ENCODE results near the gene HTRA1. TPM values are rescaled to one million over a fixed set of nuclear protein-coding genes. Genes with fewer than 3 reads are reported as not detected.
A peak's percentile ranks its signal among the peaks of the same experiment; 100 is the strongest.

The HTRA1 gene
- total RNA-seq, 3 donors from 2014 or later, result 11.0 to 122 (median 28.9) TPM

DNA sequence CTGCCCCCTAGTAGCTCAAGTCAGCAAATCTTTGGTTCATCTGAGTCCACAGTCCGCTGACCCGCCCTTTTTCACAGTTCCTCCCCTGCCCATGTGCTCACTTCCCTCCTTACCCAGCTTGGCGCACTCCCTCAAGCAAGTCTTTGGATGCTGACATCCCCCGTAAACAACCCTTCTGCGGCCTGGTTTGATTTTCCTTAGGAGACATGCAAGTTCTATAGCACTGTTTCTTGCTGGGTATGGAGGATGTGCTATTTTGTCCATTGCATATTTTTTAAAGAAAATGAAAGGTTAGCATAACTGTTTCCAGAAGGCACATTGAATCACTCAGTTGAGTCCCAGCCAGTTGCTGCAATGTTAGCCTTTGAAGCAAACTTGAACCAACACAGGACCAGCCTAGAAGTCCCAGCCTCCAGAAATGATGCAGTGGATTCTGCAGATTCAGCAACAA is 38.2 kb downstream of the HTRA1 start:
- peak; percentile 62 for ATAC-seq
- H3K4me1 ChIP-seq (ENCODE audit: low read depth), result no peaks in the 10 kb centered on the region
- no peaks in the 10 kb centered on the region for H3K36me3 ChIP-seq (ENCODE audit: low read depth)
- H3K4me3 ChIP-seq, result no peak overlapping the region
- peak in 2 of 3 donors; percentile 34 to 41 for DNase-seq
- no peak for TF ChIP-seq CTCF (IDR thresholded peaks at IDR 0.05)
- intact Hi-C loops (cut with DNase I, micrococcal nuclease), result no loop called here
- H3K9me3 ChIP-seq, result no peaks in the 10 kb centered on the region

- DNase-seq, result no peak
- H3K36me3 ChIP-seq (ENCODE audit: low read depth), result no peaks in the 10 kb centered on the region
- TF ChIP-seq CTCF (IDR thresholded peaks at IDR 0.05), result no peak
- no peak for ATAC-seq
- intact Hi-C loops (cut with DNase I, micrococcal nuclease), result no loop called here
- H3K4me1 ChIP-seq (ENCODE audit: low read depth), result no peaks in the 10 kb centered on the region
- no peak overlapping the region for H3K4me3 ChIP-seq
- no peaks in the 10 kb centered on the region for H3K9me3 ChIP-seq
These were observed 38.8 kb downstream of the HTRA1 start for GRCh38 chr10:122500194-122500593.

- no peak for TF ChIP-seq CTCF (IDR thresholded peaks at IDR 0.05)
- no peak for DNase-seq
- Histone ChIP-seq H3K4me3 (no peak overlapping the region), H3K9me3 (no peaks in the 10 kb centered on the region), H3K36me3 (ENCODE audit: low read depth) (no peaks in the 10 kb centered on the region), H3K4me1 (ENCODE audit: low read depth) (no peaks in the 10 kb centered on the region)
- intact Hi-C loops (cut with DNase I, micrococcal nuclease), result no loop called here
- ATAC-seq, result no peak
These were observed 39.4 kb downstream of the HTRA1 start for GRCh38 chr10:122500726-122501125.

- no peaks in the 10 kb centered on the region for H3K9me3 ChIP-seq
- no peak overlapping the region for H3K4me3 ChIP-seq
- intact Hi-C loops (cut with DNase I, micrococcal nuclease), result no loop called here
- no peaks in the 10 kb centered on the region for H3K36me3 ChIP-seq (ENCODE audit: low read depth)
- TF ChIP-seq CTCF (IDR thresholded peaks at IDR 0.05), result no peak
- ATAC-seq (no peak), DNase-seq (no peak)
- H3K4me1 ChIP-seq (ENCODE audit: low read depth), result no peaks in the 10 kb centered on the region
These were observed 41.7 kb downstream of the HTRA1 start for GRCh38 chr10:122503012-122503411.

DNA sequence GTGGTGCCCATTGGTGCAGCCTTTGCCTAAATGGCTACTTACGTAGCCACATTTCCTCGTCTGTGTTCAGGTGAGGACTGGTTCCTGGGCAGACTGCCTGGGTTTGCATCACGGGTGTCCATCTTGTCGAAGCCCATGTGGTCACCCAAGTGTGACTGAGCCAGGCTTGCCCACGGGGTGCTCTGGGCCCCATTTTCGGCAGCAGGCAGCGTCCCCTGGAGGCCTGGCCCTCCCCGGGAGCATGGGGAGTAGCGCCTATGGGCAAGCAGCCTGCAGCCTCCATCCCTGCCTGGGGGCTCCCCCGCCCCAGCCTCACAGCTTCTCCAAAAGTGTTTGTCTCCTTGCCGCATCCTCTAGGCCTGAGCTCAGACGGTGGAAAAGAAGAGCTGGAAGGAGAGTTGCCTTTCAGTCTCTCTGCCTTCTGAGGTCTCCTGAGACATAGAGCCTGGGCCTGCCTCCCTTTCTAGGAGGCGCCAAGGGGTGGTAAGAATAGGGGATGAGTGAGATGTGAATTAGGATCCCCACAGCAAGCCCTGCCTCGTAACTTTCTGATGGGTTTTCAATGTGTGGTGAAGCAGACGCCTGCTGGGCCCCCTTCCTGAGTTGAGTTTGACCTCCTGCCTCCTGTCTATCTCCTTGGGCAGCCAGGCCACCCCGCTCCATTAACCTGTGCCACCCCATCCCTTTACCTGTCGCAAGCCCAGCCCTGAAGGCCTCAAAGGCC is 42.7 kb downstream of the HTRA1 start:
- ATAC-seq, result no peak
- no peaks in the 10 kb centered on the region for H3K9me3 ChIP-seq
- no peaks in the 10 kb centered on the region for H3K36me3 ChIP-seq (ENCODE audit: low read depth)
- DNase-seq, result no peak
- intact Hi-C loops (cut with DNase I, micrococcal nuclease), result no loop called here
- no peak overlapping the region for H3K4me3 ChIP-seq
- no peaks in the 10 kb centered on the region for H3K4me1 ChIP-seq (ENCODE audit: low read depth)
- no peak for TF ChIP-seq CTCF (IDR thresholded peaks at IDR 0.05)

Measured in mucosa of descending colon (tissue), 3 donors.